BJ (cell line): ENCODE results near the gene RTN4RL1. TPM values are rescaled to one million over a fixed set of nuclear protein-coding genes. Genes with fewer than 3 reads are reported as not detected.

Source experiments
- CTCF ChIA-PET: fragments of 350-600 bp; formaldehyde crosslinking; extraction: SDS; loops from one replicate; lab custom pipeline; 2021; ENCODE audit warnings: antibody characterized with exemption, inconsistent platforms; lab: Yijun Ruan, JAX
- POLR2A ChIA-PET: fragments of 300-600 bp; sonication (Branson Sonifier 250); formaldehyde crosslinking; extraction: SDS; loops from one replicate; lab custom pipeline; 2021; ENCODE audit warnings: antibody characterized with exemption; lab: Charles Lee
- DNase-seq: peaks from one replicate; pipeline ENCODE4 v3.0.0-alpha.2; 2011; ENCODE audit warnings: low read depth
- H3K27me3 ChIP-seq: 2 replicates; pipeline ENCODE4 v1.6.0; 2011; ENCODE audit warnings: low read length; ENCODE audit not compliant: control insufficient read depth, insufficient read depth
- H3K36me3 ChIP-seq: 2 replicates; pipeline ENCODE4 v1.5.1; 2011; ENCODE audit warnings: low read length; ENCODE audit not compliant: control insufficient read depth, insufficient read depth
- H3K4me3 ChIP-seq: 2 replicates; pipeline ENCODE4 v1.5.1; 2011; ENCODE audit warnings: low read depth, mild to moderate bottlenecking, control low read depth, low read length
- CTCF ChIP-seq: IDR thresholded peaks from 2 replicates; pipeline ENCODE4 v1.5.1; 2011; ENCODE audit warnings: low read depth, mild to moderate bottlenecking, control low read depth, inconsistent platforms, low read length, moderate library complexity; ENCODE audit not compliant: insufficient read depth
- polyA plus RNA-seq: library from polyadenylated mRNA; depleted of rRNA; stranded (reverse); fragments of >200 nt; gene quantifications from 2 replicates; pipeline ENCODE4 v1.2.3, GENCODE V29; 2011

RTN4RL1 gene
- polyA plus RNA-seq, 1 experiment, result 0.32 TPM

- POLR2A ChIA-PET, result no interaction called here
- peak overlapping the region; percentile 55 for H3K4me3 ChIP-seq
- H3K36me3 ChIP-seq, result no peaks in the 10 kb centered on the region
- no peak for TF ChIP-seq CTCF
- no peak for DNase-seq
- H3K27me3 ChIP-seq, result no peaks in the 10 kb centered on the region
- CTCF ChIA-PET, result interaction anchor here (2.4 kb wide), 1 partner anchor 195 kb away, joined by 27 read pairs; no protein-coding TSS in a partner anchor
Observed at GRCh38 chr17:2050300-2051060, 25.3 kb upstream of the RTN4RL1 start.

- no peak for DNase-seq
- POLR2A ChIA-PET, result no interaction called here
- no peak for TF ChIP-seq CTCF
- Histone ChIP-seq H3K36me3 (no peaks in the 10 kb centered on the region), H3K4me3 (peak overlapping the region; percentile 55), H3K27me3 (no peaks in the 10 kb centered on the region)
- CTCF ChIA-PET, result interaction anchor here (0.6 to 2.4 kb wide), 4 partner anchors 139 to 233 kb away, joined by 3 to 27 read pairs (median 4); no protein-coding TSS in a partner anchor
Observed at GRCh38 chr17:2049333-2050299, 24.5 kb upstream of the RTN4RL1 start.

- CTCF ChIA-PET, result interaction anchor here (0.6 to 1.5 kb wide), 6 partner anchors 11 to 234 kb away, joined by 3 to 4 read pairs (median 3); no protein-coding TSS in a partner anchor
- H3K4me3 ChIP-seq, result peak overlapping the region; percentile 55
- no peak for TF ChIP-seq CTCF
- POLR2A ChIA-PET, result no interaction called here
- H3K27me3 ChIP-seq, result no peaks in the 10 kb centered on the region
- peaks cover 1% of the 10 kb centered on the region; the same call in 1 of the 2 replicates for H3K36me3 ChIP-seq
- no peak for DNase-seq
Observed at GRCh38 chr17:2048805-2049204, 23.7 kb upstream of the RTN4RL1 start.

- POLR2A ChIA-PET, result no interaction called here
Observed at GRCh38 chr17:2047590-2047989, 22.5 kb upstream of the RTN4RL1 start.

More at GRCh38 chr17:2047590-2047989, 22.5 kb upstream of the RTN4RL1 start:
- DNase-seq, result no peak
- Histone ChIP-seq H3K4me3 (no peak overlapping the region), H3K36me3 (peaks cover 7% of the 10 kb centered on the region), H3K27me3 (no peaks in the 10 kb centered on the region)
- CTCF ChIA-PET, result interaction anchor here (1.2 to 1.9 kb wide), 4 partner anchors 10 to 197 kb away, joined by 3 to 7 read pairs (median 4); no protein-coding TSS in a partner anchor
- TF ChIP-seq CTCF, result no peak
